Gastrocnemius medialis (tissue), 4 donors: Measurements from ENCODE around the gene RANBP10.

Experiments
- CTCF ChIP-seq, 5 experiments: fragments of 450-650 bp in 3 of 5; fragments of 200-600 bp in 2 of 5; sonication (generic) in 2 of 5; IDR thresholded peaks in 4 of 5; conservative IDR thresholded peaks in 1 of 5; 1 replicate in 4 of 5; 2 replicates in 1 of 5; pipeline ENCODE4 v1.5.1; 2016 to 2019; ENCODE audit warnings: antibody characterized with exemption in 5 of 5, mild to moderate bottlenecking in 3 of 5, moderate library complexity in 3 of 5
- POLR2A ChIP-seq, 2 donors: fragments of 450-650 bp; IDR thresholded peaks; one replicate each; pipeline ENCODE4 v1.6.1; 2017; ENCODE audit warnings: antibody characterized with exemption in 2 of 2, mild to moderate bottlenecking in 2 of 2, moderate library complexity in 2 of 2

- TF ChIP-seq CTCF (IDR thresholded peaks at IDR 0.05 in 4 of 5, conservative IDR thresholded peaks at IDR 0.05 in 1 of 5) (no peak), POLR2A (IDR thresholded peaks at IDR 0.05) (no peak)
Observed at GRCh38 chr16:67834242-67834614, 27.9 kb upstream of the RANBP10 start.
